GM21367 (cell line): ENCODE data around the gene TENM3.

ENCODE experiments used
- ATAC-seq: cut with Tn5 transposase; IDR thresholded peaks from one replicate; pipeline ENCODE4 v1.9.1; 2021; ENCODE audit not compliant: unreplicated experiment

TENM3 gene

DNA sequence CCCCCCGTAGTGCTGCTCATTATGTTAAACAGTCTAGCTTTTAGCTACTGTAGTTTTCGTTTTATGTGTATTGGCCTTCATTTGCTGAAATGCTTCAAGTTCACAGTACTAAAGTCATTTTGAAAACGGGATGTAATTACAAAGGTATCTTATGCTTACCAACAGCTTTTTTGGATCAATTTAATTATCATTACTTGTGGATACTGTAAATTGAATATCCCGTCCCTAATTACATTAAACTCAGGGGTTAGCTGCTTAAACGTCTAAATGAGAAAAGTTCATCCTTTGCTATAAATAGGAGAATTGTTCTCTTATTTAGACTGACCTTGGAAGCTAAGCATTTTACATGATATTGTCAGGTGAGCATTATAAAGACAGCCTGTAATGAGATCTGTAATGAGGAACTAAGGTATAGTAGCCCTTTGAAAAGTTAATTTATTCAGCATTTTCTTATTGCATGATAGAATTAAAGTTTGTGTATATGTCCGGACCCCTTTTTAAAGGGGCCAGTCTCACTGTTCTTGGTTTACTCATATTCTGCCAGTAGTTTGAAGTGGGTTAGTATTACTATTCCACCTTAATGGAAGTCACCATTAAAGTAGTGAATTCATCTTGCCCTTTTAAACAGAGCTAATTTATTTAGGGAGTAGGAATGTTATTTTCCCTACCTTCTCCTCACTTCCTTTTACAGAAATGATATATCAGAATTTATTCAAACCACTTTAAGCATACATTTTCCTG lies 252.6 kb downstream of the TENM3 start:
- ATAC-seq = no peak

DNA sequence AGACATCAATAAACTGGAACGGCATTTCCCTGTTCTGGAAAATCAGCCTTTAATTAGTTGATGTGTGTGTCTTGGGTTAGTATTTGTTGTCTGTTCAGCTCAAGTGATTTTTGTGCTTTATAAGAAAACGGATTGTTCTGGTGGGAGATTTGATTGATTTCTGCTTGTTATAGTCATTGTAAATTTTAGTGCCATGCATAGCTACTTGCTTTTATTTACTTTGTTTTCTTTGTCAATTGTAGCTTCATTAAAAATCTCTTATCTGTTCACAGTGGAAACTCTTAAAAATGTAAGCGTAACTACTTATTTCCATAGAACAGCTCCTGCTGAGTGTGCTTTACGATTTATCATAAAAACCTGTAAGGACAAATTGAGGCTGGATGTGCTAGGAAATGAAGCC lies 253.2 kb downstream of the TENM3 start:
- no peak for ATAC-seq

DNA sequence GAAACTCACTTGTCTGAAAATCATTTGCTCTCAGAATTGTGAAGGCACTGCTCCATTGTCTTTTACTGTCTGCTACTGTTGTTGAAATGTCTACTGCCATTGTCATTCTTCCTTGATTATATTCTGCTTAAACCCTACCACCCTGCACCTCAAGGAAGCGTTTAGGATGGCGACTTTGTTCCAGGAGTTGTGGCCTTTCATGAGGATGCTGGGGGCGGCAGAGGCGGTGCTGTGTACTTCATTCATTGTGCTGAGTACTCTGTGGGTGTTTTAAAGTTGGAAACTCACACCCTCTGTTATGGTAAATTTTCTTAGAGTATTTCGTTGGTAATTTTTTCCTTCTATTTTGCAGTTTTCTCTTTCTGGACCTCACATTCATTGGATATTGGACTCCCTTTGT lies 258.9 kb downstream of the TENM3 start:
- no peak for ATAC-seq

DNA sequence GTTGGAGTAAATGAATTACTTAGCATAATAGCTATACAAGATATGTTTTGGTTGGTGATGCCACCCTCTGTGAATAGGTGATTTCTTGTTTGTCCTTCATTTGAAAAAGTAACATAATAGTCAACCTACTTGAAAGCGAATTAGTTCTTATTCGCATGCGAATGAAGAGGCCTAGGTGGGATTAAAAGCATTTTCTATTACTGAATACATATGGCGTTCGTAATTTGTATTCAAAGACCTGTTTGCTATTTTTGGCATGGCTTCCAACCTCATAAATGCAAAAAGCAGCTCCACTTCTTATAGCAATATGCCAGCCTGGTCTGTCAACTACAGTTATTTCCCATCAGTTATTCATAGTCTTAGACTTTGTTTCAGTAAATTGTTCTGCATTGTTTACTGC lies 261.3 kb downstream of the TENM3 start:
- no peak for ATAC-seq

GRCh38 chr4:182507805-182508204 lies 264.6 kb downstream of the TENM3 start:
- ATAC-seq = no peak

- no peak for ATAC-seq
Observed at GRCh38 chr4:182510836-182511235, 267.6 kb downstream of the TENM3 start.

DNA sequence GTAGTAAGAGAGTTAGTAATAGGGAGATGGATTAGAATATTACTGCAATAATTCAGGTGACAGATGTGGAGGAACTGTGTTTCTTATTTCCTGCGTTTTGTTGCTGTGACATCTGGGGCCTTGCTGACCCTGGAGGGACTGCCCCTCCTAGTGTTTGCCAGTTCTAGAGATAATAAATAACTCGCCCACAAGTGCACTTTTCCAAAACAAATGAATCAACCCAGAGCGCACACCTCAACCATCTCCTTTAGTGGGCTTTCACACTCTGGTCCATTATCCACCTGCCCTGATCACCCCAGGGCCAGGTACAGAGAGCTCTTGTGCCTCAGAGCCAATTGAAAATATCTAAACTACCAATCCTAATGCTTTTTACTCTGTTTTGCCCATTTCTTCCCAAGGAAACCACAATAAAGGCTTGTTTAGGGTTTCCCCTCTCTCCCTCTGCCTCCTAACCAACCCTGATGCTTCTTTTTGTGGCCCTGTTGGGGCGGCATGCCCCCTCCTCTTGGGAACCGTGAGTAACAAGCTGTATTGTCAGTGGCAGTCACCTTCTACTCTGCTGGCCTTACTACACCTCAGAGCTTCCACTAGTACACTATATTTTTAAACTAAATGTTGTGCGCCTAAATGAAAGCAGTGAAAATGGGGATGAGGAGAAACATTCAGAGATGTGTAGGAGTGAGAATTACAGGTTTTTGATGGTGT lies 270.5 kb downstream of the TENM3 start:
- peak; percentile 55 for ATAC-seq

- no peak for ATAC-seq
Observed at GRCh38 chr4:182518421-182518820, 275.2 kb downstream of the TENM3 start.

DNA sequence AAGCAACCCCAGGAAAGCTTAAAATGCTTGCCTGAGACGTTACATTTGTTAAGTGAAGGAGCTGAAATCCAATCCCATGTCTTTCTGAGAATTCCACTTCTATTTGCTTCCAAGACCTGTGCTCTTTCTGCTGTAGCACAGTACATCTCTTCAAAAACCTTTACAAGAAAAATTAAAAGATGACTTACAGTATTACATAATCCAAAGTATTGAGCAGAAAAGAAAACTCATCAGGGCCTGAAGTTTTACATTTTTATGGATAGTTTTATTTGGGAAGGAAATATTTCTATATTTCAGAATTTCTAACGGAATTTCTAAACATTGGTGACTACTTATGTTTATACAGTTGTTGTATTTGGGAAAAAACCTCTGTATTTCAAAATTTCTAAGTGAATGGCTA lies 276.3 kb downstream of the TENM3 start:
- no peak for ATAC-seq

DNA sequence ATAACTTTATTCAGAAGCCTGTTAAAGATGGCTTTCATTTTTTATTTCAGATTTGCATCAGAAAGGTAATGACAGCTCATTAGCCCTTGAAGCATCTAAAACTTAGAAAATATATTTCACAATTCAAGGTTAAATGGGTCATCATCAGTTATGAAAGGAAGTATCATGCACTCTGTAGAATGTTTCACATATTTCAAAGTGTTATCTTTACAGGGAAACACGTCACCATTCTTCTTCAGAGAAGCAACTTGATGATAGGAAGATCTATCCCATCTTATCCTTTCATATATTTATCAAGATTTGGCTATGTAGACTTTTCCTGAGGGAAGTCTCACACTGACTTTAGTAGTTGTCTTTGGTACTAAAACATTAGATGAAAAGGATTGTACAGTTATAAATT lies 277.8 kb downstream of the TENM3 start:
- no peak for ATAC-seq

GRCh38 chr4:182528819-182529218 lies 285.6 kb downstream of the TENM3 start:
- ATAC-seq = no peak

- ATAC-seq = no peak
Observed at GRCh38 chr4:182530451-182530850, 287.2 kb downstream of the TENM3 start.

GRCh38 chr4:182531555-182532162 lies 288.5 kb downstream of the TENM3 start:
- no peak for ATAC-seq

DNA sequence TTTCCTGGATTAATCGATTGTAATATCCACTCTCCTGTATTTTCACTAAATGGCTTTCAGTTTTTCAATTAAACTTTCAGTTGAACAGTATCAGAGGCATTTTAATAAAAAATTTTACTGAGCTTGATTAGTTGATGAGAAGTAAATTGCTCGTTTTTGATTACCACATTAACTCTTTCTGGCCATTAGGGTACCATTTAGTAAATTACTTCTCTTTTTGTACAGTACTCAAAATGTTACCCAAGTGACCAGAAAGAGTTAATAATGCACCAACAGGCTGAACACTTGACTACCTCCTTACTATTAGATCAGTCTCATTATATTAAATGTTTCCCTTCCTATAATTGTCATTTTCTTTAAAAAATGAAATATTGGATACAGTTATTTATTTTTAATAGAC lies 289.2 kb downstream of the TENM3 start:
- no peak for ATAC-seq

DNA sequence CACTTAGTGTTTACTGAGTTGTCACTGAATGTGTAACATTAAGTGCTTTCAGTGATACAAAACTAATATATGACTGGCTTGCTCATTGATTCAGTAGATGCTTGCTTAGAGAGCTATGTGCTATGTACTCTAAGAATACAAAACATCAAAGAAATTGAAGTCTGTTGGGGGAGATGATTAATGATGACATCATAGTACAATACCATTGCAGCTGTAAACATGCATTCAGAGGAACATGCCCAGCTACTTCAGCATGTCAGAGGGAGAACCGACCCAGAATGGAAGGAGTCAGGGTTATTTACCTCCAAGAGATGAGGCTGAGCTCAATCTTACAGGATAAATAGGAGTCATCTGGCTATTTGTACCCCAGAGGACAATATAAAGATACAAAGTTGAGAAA lies 290.8 kb downstream of the TENM3 start:
- ATAC-seq = no peak

GRCh38 chr4:182536221-182536811 lies 293.1 kb downstream of the TENM3 start:
- ATAC-seq = no peak

DNA sequence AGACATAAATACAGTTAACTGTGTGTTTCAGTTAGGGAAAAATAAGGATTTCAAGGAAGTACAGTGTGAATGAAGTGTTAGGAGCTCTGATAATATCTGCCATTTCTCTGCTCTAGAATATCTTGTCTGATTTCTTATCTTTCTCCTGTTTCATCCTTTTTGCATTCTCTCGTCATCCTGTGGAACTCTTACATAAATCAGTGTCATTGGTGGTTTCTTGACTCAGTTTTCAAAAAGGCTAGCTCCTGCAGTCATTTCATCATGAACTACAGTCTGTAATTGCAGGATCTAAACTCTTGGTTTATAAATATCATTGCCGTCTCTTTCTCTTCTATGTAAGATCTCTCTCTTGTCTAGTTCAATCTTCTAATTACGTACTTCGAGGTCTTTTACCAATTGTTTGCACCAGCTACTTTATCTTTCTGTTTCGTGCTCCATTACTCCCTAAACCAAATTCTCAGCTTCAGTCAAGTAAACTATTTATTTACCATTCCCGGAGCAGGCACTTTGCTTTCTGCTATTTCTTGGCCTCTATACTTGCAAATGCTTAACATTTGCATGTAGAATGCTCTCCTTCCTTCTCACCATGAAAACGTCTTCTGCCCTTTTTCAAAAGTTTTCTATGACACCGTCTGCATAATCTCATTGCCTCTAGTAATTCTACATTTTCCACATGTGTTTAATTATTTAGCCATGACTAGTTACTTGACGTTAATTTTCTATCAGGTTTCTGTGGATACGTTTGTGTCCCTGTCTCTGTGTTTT lies 294.0 kb downstream of the TENM3 start:
- no peak for ATAC-seq

- no peak for ATAC-seq
Observed at GRCh38 chr4:182538031-182538430, 294.8 kb downstream of the TENM3 start.

DNA sequence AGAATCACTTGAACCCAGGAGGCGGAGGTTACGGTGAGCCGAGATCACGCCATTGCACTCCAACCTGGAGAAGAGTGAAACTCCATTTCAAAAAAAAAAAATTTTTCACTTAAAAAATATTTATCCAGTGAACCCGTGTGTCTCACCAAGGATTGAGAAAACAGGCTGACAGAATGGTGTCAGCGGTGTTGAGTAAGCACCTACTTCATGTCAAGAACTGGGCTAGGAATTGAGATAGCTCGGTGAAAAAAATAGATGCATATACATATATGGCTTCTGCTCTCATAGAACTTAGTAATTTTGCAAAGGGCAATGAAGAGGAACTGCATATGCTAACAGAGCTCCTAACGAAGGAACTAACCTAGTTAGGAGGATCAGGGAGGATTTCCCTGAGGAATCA lies 297.3 kb downstream of the TENM3 start:
- ATAC-seq = no peak

DNA sequence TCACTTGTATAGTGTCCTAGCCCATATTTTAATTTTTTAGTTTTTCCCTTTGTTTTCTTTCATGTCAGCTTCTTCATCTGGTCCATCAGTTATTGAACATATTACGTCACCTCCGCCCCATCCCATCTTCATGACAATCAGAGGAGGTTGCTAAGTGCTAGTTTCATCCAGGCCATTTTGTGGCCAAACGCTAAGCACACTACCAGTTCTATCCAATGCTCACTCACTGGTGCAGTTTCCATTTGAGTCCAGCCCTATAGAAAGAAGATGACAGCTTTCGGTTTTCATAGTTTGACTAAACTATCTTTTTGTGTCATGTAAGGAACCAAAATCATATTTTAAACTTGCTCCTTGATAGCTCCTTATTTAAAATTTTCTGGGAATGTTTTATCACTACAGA lies 304.2 kb downstream of the TENM3 start:
- ATAC-seq = peak; percentile 99

DNA sequence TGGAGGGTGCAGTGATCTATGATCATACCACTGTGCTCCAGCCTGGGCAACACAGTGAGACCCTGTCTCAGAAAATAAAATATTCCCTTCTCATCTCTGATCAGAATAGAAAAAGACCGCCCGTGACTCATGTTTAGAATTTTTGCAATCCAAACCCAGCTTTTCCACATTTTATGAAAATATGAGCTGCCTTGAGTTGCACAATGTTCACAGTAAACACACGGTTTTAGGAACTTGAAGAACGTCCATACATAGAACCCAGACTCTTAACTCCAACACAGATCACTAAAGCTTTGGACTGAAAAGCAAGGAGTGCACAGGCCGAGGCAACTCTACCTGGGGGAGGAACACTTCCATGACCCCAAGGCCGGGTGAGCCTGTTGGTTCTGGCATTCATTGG lies 305.0 kb downstream of the TENM3 start:
- ATAC-seq = no peak
